ENCODE results near the gene MYB. TPM values are rescaled to one million over a fixed set of nuclear protein-coding genes. Genes with fewer than 3 reads are reported as not detected.

Gene MYB
- 0.50 to 1.2 TPM (median 0.83 TPM) in 5 replicates for total RNA-seq (2022; extraction: Qiagen RNA extraction; ENCODE audit: low read depth)

GRCh38 chr6:135180542-135181332 is at the start of gene MYB:
MYB (plus strand) TSS chr6:135181308; CDS start chr6:135181514, 206 bp downstream.

Other genes starting within 250 kb of the MYB start
- 0.10 to 0.38 TPM (median 0.23 TPM) in 5 replicates for gene ALDH8A1, start 231.2 kb upstream of the MYB start, total RNA-seq (2022; extraction: Qiagen RNA extraction; ENCODE audit: low read depth)
- 27.3 to 34.7 TPM (median 33.2 TPM) in 5 replicates for gene HBS1L, start 126.5 kb upstream of the MYB start, total RNA-seq (2022; extraction: Qiagen RNA extraction; ENCODE audit: low read depth)

All from A549 treated with GW870086 at 1 μM for 4 hours (cell line).